IMR-90 (cell line): ENCODE data around the gene RAB11FIP4. TPM values are rescaled to one million over a fixed set of nuclear protein-coding genes. Genes with fewer than 3 reads are reported as not detected.

Experiments used
- ATAC-seq: fragments of 200-7000 bp; cut with Tn5 transposase; 2 replicates; pipeline ENCODE4 v1.9.1; 2020; ENCODE audit warnings: low read depth, mild to moderate bottlenecking, moderate library complexity
- BruUV-seq: library from RNA; stranded (reverse); fragments of 400-500 nt; replicated peaks from 2 replicates; lab custom pipeline; 2021; lab: Mats Ljungman, UMichigan
- CTCF ChIA-PET: fragments of 300-600 bp; formaldehyde crosslinking; extraction: SDS; loops from one replicate; lab custom pipeline; 2021; ENCODE audit warnings: antibody characterized with exemption; lab: Yijun Ruan, JAX
- POLR2A ChIA-PET: fragments of 300-600 bp; sonication (Branson Sonifier 250); formaldehyde crosslinking; loops from one replicate; lab custom pipeline; 2022; ENCODE audit warnings: antibody characterized with exemption; ENCODE audit not compliant: unreplicated experiment; lab: Charles Lee
- DNase-seq: peaks from one replicate; pipeline ENCODE4 v3.0.0; 2013
- H2AFZ ChIP-seq: replicated peaks from 2 replicates; pipeline ENCODE3; 2013; ENCODE audit warnings: low read length, mild to moderate bottlenecking; ENCODE audit not compliant: poor library complexity
- H2AK5ac ChIP-seq: 2 replicates; pipeline ENCODE4 v1.6.1; 2013; ENCODE audit warnings: low read depth, low read length, inconsistent platforms
- H2AK9ac ChIP-seq: replicated peaks from 2 replicates; pipeline ENCODE3; 2013; ENCODE audit warnings: mild to moderate bottlenecking, low read depth, low read length, moderate library complexity; ENCODE audit not compliant: poor library complexity
- H2BK120ac ChIP-seq: 2 replicates; pipeline ENCODE4 v1.6.1; 2013; ENCODE audit warnings: low read depth, low read length, inconsistent platforms
- H2BK15ac ChIP-seq: 3 replicates; pipeline ENCODE4 v1.6.1; 2013; ENCODE audit warnings: low read depth, low read length, inconsistent platforms
- H2BK20ac ChIP-seq: 2 replicates; pipeline ENCODE4 v1.6.1; 2013; ENCODE audit warnings: low read depth, mild to moderate bottlenecking, inconsistent platforms, low read length, moderate library complexity
- H2BK5ac ChIP-seq: 2 replicates; pipeline ENCODE4 v1.6.1; 2013; ENCODE audit warnings: mild to moderate bottlenecking, low read depth, low read length, inconsistent platforms; ENCODE audit not compliant: poor library complexity, severe bottlenecking
- H3K14ac ChIP-seq: replicated peaks from 2 replicates; pipeline ENCODE4 v1.6.1; 2013; ENCODE audit warnings: low read depth, low read length, inconsistent platforms
- H3K18ac ChIP-seq: 2 replicates; pipeline ENCODE4 v1.6.1; 2013; ENCODE audit warnings: low read depth, low read length, control low read depth
- H3K23ac ChIP-seq: 2 replicates; pipeline ENCODE4 v1.6.1; 2013; ENCODE audit warnings: low read depth, low read length, inconsistent platforms
- H3K27ac ChIP-seq: 2 replicates; pipeline ENCODE4 v1.5.1; 2013; ENCODE audit warnings: mild to moderate bottlenecking, control low read depth, low read length; ENCODE audit not compliant: insufficient read depth
- H3K27me3 ChIP-seq: 2 replicates; pipeline ENCODE4 v1.6.1; 2013; ENCODE audit warnings: low read length; ENCODE audit not compliant: control insufficient read depth, insufficient read depth
- H3K36me3 ChIP-seq: 2 replicates; pipeline ENCODE4 v1.6.1; 2013; ENCODE audit warnings: low read length, mixed read lengths; ENCODE audit not compliant: control insufficient read depth, insufficient read depth
- H3K4ac ChIP-seq: 2 replicates; pipeline ENCODE4 v1.6.1; 2013; ENCODE audit warnings: low read depth, low read length, inconsistent platforms
- H3K4me1 ChIP-seq: 2 replicates; pipeline ENCODE4 v1.6.1; 2013; ENCODE audit warnings: low read length, mixed read lengths; ENCODE audit not compliant: control insufficient read depth, insufficient read depth
- H3K4me2 ChIP-seq: 2 replicates; pipeline ENCODE4 v1.6.1; 2013; ENCODE audit warnings: low read depth, mild to moderate bottlenecking, control low read depth, low read length, moderate library complexity
- H3K4me3 ChIP-seq: 2 replicates; pipeline ENCODE4 v1.5.1; 2013; ENCODE audit warnings: low read depth, mild to moderate bottlenecking, control low read depth, low read length, moderate library complexity; ENCODE audit not compliant: insufficient read depth
- H3K56ac ChIP-seq: 2 replicates; pipeline ENCODE4 v1.6.1; 2013; ENCODE audit warnings: low read length, inconsistent platforms; ENCODE audit not compliant: insufficient read depth; ENCODE audit errors: extremely low read depth
- H3K79me1 ChIP-seq, 2 experiments: 2 replicates each; pipeline ENCODE4 v1.6.1; 2013; ENCODE audit warnings: low read length in 2 of 2, inconsistent platforms in 1 of 2, low read depth in 1 of 2
- H3K9ac ChIP-seq: 2 replicates; pipeline ENCODE4 v1.6.1; 2013; ENCODE audit warnings: low read depth, low read length, control low read depth
- H3K9me1 ChIP-seq: 2 replicates; pipeline ENCODE4 v1.6.1; 2013; ENCODE audit warnings: low read length, inconsistent platforms; ENCODE audit not compliant: insufficient read depth
- H3K9me3 ChIP-seq: 2 replicates; pipeline ENCODE4 v1.6.1; 2013; ENCODE audit warnings: low read length; ENCODE audit not compliant: control insufficient read depth, insufficient read depth
- H4K20me1 ChIP-seq: 2 replicates; pipeline ENCODE4 v1.6.1; 2013; ENCODE audit warnings: low read length, inconsistent platforms; ENCODE audit not compliant: insufficient read depth
- H4K5ac ChIP-seq: 2 replicates; pipeline ENCODE4 v1.6.1; 2013; ENCODE audit warnings: mild to moderate bottlenecking, low read depth, low read length, control low read depth
- H4K8ac ChIP-seq, 2 experiments: 2 replicates each; pipeline ENCODE4 v1.6.1; 2013; ENCODE audit warnings: low read depth in 2 of 2, low read length in 2 of 2, control low read depth in 1 of 2, inconsistent platforms in 1 of 2
- H4K91ac ChIP-seq: 2 replicates; pipeline ENCODE4 v1.6.1; 2013; ENCODE audit warnings: low read depth, low read length, inconsistent platforms; ENCODE audit not compliant: insufficient read depth
- BHLHE40 ChIP-seq: fragments of 150-350 bp; IDR thresholded peaks from 2 replicates; pipeline ENCODE4 v1.6.1; 2016; ENCODE audit warnings: mild to moderate bottlenecking, low read depth, low read length
- CEBPB ChIP-seq: IDR thresholded peaks from 2 replicates; pipeline ENCODE4 v1.6.1; 2012; ENCODE audit warnings: low read depth, low read length, improper control_type of control experiment
- CHD1 ChIP-seq: IDR thresholded peaks from 2 replicates; pipeline ENCODE4 v1.6.1; 2012; ENCODE audit warnings: low read depth, low read length, improper control_type of control experiment
- MAFK ChIP-seq: IDR thresholded peaks from 2 replicates; pipeline ENCODE4 v1.6.1; 2012; ENCODE audit warnings: low read depth, low read length, improper control_type of control experiment
- MAZ ChIP-seq: IDR thresholded peaks from 2 replicates; pipeline ENCODE4 v1.6.1; 2012; ENCODE audit warnings: low read depth, mild to moderate bottlenecking, low read length, improper control_type of control experiment, moderate library complexity, borderline replicate concordance
- MXI1 ChIP-seq: IDR thresholded peaks from 2 replicates; pipeline ENCODE4 v1.6.1; 2012; ENCODE audit warnings: low read depth, mild to moderate bottlenecking, low read length, moderate library complexity, borderline replicate concordance
- NFE2L2 ChIP-seq: fragments of 150-350 bp; IDR thresholded peaks from 2 replicates; pipeline ENCODE4 v1.6.1; 2016; ENCODE audit warnings: low read depth, mild to moderate bottlenecking, low read length
- POLR2A ChIP-seq: IDR thresholded peaks from 2 replicates; pipeline ENCODE4 v1.6.1; 2012; ENCODE audit warnings: mild to moderate bottlenecking, low read depth, low read length
- RAD21 ChIP-seq: IDR thresholded peaks from 2 replicates; pipeline ENCODE4 v1.6.1; 2012; ENCODE audit warnings: low read length, improper control_type of control experiment
- RCOR1 ChIP-seq: IDR thresholded peaks from 2 replicates; pipeline ENCODE4 v1.6.1; 2012; ENCODE audit warnings: mild to moderate bottlenecking, low read length, improper control_type of control experiment; ENCODE audit not compliant: insufficient replicate concordance
- RFX5 ChIP-seq: IDR thresholded peaks from 2 replicates; pipeline ENCODE4 v1.8.0; 2012; ENCODE audit warnings: low read depth, mild to moderate bottlenecking, low read length, moderate library complexity
- SMC3 ChIP-seq: fragments of 150-350 bp; IDR thresholded peaks from 2 replicates; pipeline ENCODE4 v1.6.1; 2016; ENCODE audit warnings: low read depth, mild to moderate bottlenecking, antibody characterized with exemption, low read length, moderate library complexity
- WGBS, 2 experiments: methylation state at CpG; one replicate each; pipeline versions ENCODE4 v1.1.5 to v1.1.7; 2013; ENCODE audit warnings: missing lambda C conversion rate in 2 of 2; ENCODE audit not compliant: insufficient read length in 1 of 2; ENCODE audit errors: extremely low coverage in 2 of 2; 5-methylcytosine and 5-hydroxymethylcytosine counted together
- dilution Hi-C: fragments of 300-500 bp; cut with HindIII; formaldehyde crosslinking; loops from one replicate; pipeline ENCODE4 v1.14.3; 2018; ENCODE audit warnings: low sequenced_read_pairs; ENCODE audit not compliant: unreplicated experiment
- in situ Hi-C: fragments of 300-500 bp; cut with MboI; formaldehyde crosslinking; loops from 3 replicates; pipeline ENCODE4 v1.14.3; 2019; ENCODE audit warnings: low sequenced_read_pairs, inconsistent platforms, mixed read lengths
- intact Hi-C: fragments of 100-400 bp; cut with micrococcal nuclease; formaldehyde crosslinking; loops from 2 replicates; pipeline ENCODE4 v1.10.0; 2022
- polyA plus RNA-seq, 3 experiments: library from polyadenylated mRNA; depleted of rRNA; stranded (reverse); fragments of >200 nt; gene quantifications; 2 replicates each; pipeline ENCODE4 v1.2.3, GENCODE V29; 2012; ENCODE audit warnings: low replicate concordance in 1 of 3
- total RNA-seq: library from RNA; depleted of rRNA; stranded (reverse); fragments of >200 nt; gene quantifications from 2 replicates; pipeline ENCODE4 v1.2.3, GENCODE V29; 2012
- TF ChIP-seq, protein P1 (sequence below): fragments of 150-350 bp; IDR thresholded peaks from 2 replicates; pipeline ENCODE4 v1.6.1; 2017; ENCODE audit warnings: mild to moderate bottlenecking, antibody characterized with exemption, low read length, low read depth
- TF ChIP-seq, protein P2 (sequence below): conservative IDR thresholded peaks from 2 replicates; pipeline ENCODE4 v1.5.1; 2012; ENCODE audit warnings: mild to moderate bottlenecking, low read depth, low read length, improper control_type of control experiment

RAB11FIP4 gene
- total and polyA plus RNA-seq, 2 of the 4 experiments (the other 2 are of a cell fraction) = 0.68 to 1.1 TPM

DNA sequence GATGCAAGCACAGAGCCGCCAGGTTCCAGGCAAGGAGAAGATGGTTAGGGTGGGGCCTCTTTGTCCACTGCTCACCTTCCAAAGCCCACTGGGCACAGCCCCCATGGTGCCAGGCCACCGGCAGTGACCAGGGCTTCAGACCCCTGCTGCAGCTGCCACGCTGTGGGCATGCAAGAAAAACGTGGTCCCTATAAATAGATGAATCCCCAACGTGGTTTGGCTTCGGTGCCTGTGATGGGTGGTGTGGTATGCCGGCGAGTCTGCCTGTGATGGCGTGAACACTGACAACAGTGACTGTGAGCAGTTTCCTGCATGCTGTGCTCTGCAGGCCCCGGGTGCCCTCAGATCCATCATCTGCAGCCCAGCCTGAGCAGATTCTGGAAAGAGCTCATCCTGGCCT, 36.6 kb downstream of the RAB11FIP4 start:
- intact Hi-C loops (no loop called here), in situ Hi-C loops (no loop called here), dilution Hi-C loops (no loop called here)
- H3K79me1 ChIP-seq = no peaks in the 10 kb centered on the region
- no peak overlapping the region for H2AK5ac ChIP-seq
- TF ChIP-seq MAZ (no peak), CEBPB (no peak), BHLHE40 (no peak), RAD21 (no peak), MXI1 (no peak), NFE2L2 (no peak), CHD1 (no peak), RFX5 (no peak), MAFK (no peak), POLR2A (no peak), RCOR1 (no peak), SMC3 (no peak)
- TF ChIP-seq, protein P1, sequence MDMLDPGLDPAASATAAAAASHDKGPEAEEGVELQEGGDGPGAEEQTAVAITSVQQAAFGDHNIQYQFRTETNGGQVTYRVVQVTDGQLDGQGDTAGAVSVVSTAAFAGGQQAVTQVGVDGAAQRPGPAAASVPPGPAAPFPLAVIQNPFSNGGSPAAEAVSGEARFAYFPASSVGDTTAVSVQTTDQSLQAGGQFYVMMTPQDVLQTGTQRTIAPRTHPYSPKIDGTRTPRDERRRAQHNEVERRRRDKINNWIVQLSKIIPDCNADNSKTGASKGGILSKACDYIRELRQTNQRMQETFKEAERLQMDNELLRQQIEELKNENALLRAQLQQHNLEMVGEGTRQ = no peak
- TF ChIP-seq, protein P2, sequence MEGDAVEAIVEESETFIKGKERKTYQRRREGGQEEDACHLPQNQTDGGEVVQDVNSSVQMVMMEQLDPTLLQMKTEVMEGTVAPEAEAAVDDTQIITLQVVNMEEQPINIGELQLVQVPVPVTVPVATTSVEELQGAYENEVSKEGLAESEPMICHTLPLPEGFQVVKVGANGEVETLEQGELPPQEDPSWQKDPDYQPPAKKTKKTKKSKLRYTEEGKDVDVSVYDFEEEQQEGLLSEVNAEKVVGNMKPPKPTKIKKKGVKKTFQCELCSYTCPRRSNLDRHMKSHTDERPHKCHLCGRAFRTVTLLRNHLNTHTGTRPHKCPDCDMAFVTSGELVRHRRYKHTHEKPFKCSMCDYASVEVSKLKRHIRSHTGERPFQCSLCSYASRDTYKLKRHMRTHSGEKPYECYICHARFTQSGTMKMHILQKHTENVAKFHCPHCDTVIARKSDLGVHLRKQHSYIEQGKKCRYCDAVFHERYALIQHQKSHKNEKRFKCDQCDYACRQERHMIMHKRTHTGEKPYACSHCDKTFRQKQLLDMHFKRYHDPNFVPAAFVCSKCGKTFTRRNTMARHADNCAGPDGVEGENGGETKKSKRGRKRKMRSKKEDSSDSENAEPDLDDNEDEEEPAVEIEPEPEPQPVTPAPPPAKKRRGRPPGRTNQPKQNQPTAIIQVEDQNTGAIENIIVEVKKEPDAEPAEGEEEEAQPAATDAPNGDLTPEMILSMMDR = no peak
- H2BK20ac ChIP-seq = no peak overlapping the region
- H2AK9ac ChIP-seq = peak overlapping the region; percentile 55
- H3K4me3 ChIP-seq = no peak overlapping the region
- no peak overlapping the region for H3K56ac ChIP-seq
- no peak for DNase-seq
- H3K9me1 ChIP-seq = no peaks in the 10 kb centered on the region
- CTCF ChIA-PET = interaction anchor here (1.5 kb wide), 1 partner anchor 9 kb away, joined by 4 read pairs; no protein-coding TSS in a partner anchor
- no TSS peak for BruUV-seq
- no peak overlapping the region for H2BK120ac ChIP-seq
- no peak overlapping the region for H3K4me2 ChIP-seq
- no peak overlapping the region for H2BK15ac ChIP-seq
- no peak overlapping the region for H3K23ac ChIP-seq
- no peaks in the 10 kb centered on the region for H3K36me3 ChIP-seq
- H4K20me1 ChIP-seq = no peaks in the 10 kb centered on the region
- no peak overlapping the region for H3K27ac ChIP-seq
- H2AFZ ChIP-seq = no peak overlapping the region
- no peak overlapping the region for H4K5ac ChIP-seq
- H3K4ac ChIP-seq = no peak overlapping the region
- H3K27me3 ChIP-seq = peaks cover 61% of the 10 kb centered on the region
- H4K91ac ChIP-seq = no peak overlapping the region
- H3K18ac ChIP-seq = no peak overlapping the region
- ATAC-seq = no peak
- POLR2A ChIA-PET = no interaction called here
- H3K9ac ChIP-seq = no peak overlapping the region
- H3K9me3 ChIP-seq = no peaks in the 10 kb centered on the region; the same call in 1 of the 2 replicates
- no peak overlapping the region for H4K8ac ChIP-seq
- no peaks in the 10 kb centered on the region; the same call in 1 of the 2 replicates for H3K4me1 ChIP-seq
- H2BK5ac ChIP-seq = no peak overlapping the region
- no peak overlapping the region for H3K14ac ChIP-seq
- 24% methylated on average over 7 of the region's 10 CpGs; no CpG with 5 or more reads in 1 of the 2 experiments for WGBS, 2 experiments
